Gastrocnemius medialis (tissue), 4 donors: ENCODE measurements around the gene ZNF296.

ENCODE experiments used
- CTCF ChIP-seq, 5 experiments: fragments of 450-650 bp in 3 of 5; fragments of 200-600 bp in 2 of 5; sonication (generic) in 2 of 5; IDR thresholded peaks in 4 of 5; conservative IDR thresholded peaks in 1 of 5; 1 replicate in 4 of 5; 2 replicates in 1 of 5; pipeline ENCODE4 v1.5.1; 2016 to 2019; ENCODE audit warnings: antibody characterized with exemption in 5 of 5, mild to moderate bottlenecking in 3 of 5, moderate library complexity in 3 of 5
- POLR2A ChIP-seq, 2 donors: fragments of 450-650 bp; IDR thresholded peaks; one replicate each; pipeline ENCODE4 v1.6.1; 2017; ENCODE audit warnings: antibody characterized with exemption in 2 of 2, mild to moderate bottlenecking in 2 of 2, moderate library complexity in 2 of 2

GRCh38 chr19:45125360-45125759, 49.1 kb upstream of the ZNF296 start:
- TF ChIP-seq CTCF (IDR thresholded peaks at IDR 0.05 in 4 of 5, conservative IDR thresholded peaks at IDR 0.05 in 1 of 5) (no peak), POLR2A (IDR thresholded peaks at IDR 0.05) (no peak)
